Breast epithelium (tissue), 4 donors: Measurements from ENCODE around the gene BTF3. TPM values are rescaled to one million over a fixed set of nuclear protein-coding genes. Genes with fewer than 3 reads are reported as not detected.
A peak's percentile ranks its signal among the peaks of the same experiment; 100 is the strongest.
"Not testable (repeated sequence)": the region's sequence is repeated elsewhere in the genome, so short reads cannot be mapped to it uniquely, and the experiment has no call there.

Experiments used
- DNase-seq, 2 donors: peaks; one replicate each; pipeline ENCODE4 v3.0.0-alpha.2; 2019; ENCODE audit warnings: low spot score in 2 of 2
- H3K27ac ChIP-seq, 2 donors: fragments of 200-600 bp; sonication (generic) in 1 of 2; one replicate each; pipeline ENCODE4 v1.5.1; 2016 to 2019; ENCODE audit warnings: mild to moderate bottlenecking in 1 of 2
- H3K27me3 ChIP-seq, 2 donors: fragments of 200-600 bp; sonication (generic) in 1 of 2; one replicate each; pipeline versions ENCODE4 v1.5.1 to v1.6.0; 2017 to 2019; ENCODE audit warnings: control low read depth in 1 of 2, mild to moderate bottlenecking in 1 of 2
- H3K36me3 ChIP-seq: fragments of 200-600 bp; one replicate; pipeline ENCODE4 v1.5.1; 2019
- H3K4me1 ChIP-seq, 2 donors: fragments of 200-600 bp; sonication (generic); one replicate each; pipeline ENCODE4 v1.5.1; 2016 to 2019; ENCODE audit warnings: control low read depth in 1 of 2
- H3K4me3 ChIP-seq, 3 donors: fragments of 200-600 bp; sonication (generic); 1 replicate in 2 of 3; 2 replicates in 1 of 3; pipeline ENCODE4 v1.5.1; 2016 to 2019; ENCODE audit warnings: mild to moderate bottlenecking in 3 of 3, moderate library complexity in 2 of 3
- H3K9me3 ChIP-seq, 2 donors: fragments of 200-600 bp; sonication (generic) in 1 of 2; one replicate each; pipeline ENCODE4 v1.5.1; 2016 to 2019; ENCODE audit warnings: control low read depth in 1 of 2
- POLR2A ChIP-seq: fragments of 450-650 bp; IDR thresholded peaks from one replicate; pipeline ENCODE4 v1.6.1; 2016; ENCODE audit warnings: antibody characterized with exemption, mild to moderate bottlenecking, moderate library complexity
- POLR2AphosphoS5 ChIP-seq, 3 donors: sonication (generic); formaldehyde crosslinking; IDR thresholded peaks; one replicate each; pipeline ENCODE4 v1.6.1; 2017; ENCODE audit warnings: antibody characterized with exemption in 3 of 3
- intact Hi-C: fragments of 100-400 bp; cut with DNase I; formaldehyde crosslinking; loops from one replicate; pipeline ENCODE4 v1.15.1; 2023; ENCODE audit warnings: low total_unique reads
- total RNA-seq, 3 donors: library from RNA; depleted of rRNA; stranded (reverse); fragments of >200 nt; gene quantifications; one replicate each; pipeline ENCODE4 v1.1.0, GENCODE V29; 2016
- TF ChIP-seq, protein P1 (sequence below), 3 donors: fragments of 450-650 bp; IDR thresholded peaks; one replicate each; pipeline ENCODE4 v1.5.1; 2016 to 2017; ENCODE audit warnings: antibody characterized with exemption in 3 of 3, mild to moderate bottlenecking in 3 of 3, moderate library complexity in 3 of 3

BTF3 gene
- total RNA-seq, 3 donors from 2014 or later: 503 to 575 (median 519) TPM

DNA sequence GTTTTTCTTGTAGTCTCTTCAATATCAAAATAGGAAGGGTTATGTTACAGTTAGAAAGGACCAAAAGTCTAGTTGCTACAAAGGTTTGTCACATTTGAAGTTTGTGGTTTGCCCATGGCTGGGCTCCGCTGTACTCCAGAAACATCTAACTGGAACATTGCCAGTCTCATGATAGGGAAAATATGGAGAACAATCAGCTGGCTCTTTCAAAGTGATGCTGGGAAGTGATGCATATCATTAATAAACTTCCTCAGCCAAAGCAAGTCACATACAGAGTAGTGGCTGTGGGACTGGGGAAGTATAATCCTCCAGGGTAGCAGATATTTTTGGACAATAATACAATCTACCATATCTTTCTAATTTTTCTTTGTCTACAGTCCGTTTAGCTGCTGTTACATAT is 8.8 kb downstream of the BTF3 start:
- peak overlapping the region in 1 of 2 donors; percentile 71 for H3K27ac ChIP-seq
- H3K4me1 ChIP-seq: no peaks in the 10 kb centered on the region
- H3K36me3 ChIP-seq: no peaks in the 10 kb centered on the region
- H3K27me3 ChIP-seq: no peaks in the 10 kb centered on the region
- DNase-seq: no peak
- no peaks in the 10 kb centered on the region for H3K9me3 ChIP-seq
- no peak for TF ChIP-seq POLR2A
- no peak overlapping the region for H3K4me3 ChIP-seq
- intact Hi-C loops: no loop called here

DNA sequence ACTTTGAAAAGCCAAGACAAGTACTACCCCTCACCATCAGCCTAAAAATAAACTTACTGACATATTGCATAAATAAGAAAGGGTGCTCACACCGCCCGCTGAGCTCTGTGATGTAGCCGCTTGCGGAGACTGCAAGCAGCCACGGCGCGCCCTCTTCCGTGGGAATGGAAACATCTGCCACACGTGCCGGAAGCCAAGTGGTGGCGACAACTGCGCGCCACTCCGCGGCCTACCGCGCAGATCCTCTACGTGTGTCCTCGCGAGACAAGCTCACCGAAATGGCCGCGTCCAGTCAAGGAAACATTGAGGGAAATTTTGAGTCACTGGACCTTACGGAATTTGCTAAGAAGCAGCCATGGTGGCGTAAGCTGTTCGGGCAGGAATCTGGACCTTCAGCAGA is 10.3 kb downstream of the BTF3 start:
- H3K9me3 ChIP-seq, H3K4me1 ChIP-seq, intact Hi-C loops, H3K27me3 ChIP-seq, H3K27ac ChIP-seq, H3K36me3 ChIP-seq, H3K4me3 ChIP-seq, DNase-seq: not testable (repeated sequence)

DNA sequence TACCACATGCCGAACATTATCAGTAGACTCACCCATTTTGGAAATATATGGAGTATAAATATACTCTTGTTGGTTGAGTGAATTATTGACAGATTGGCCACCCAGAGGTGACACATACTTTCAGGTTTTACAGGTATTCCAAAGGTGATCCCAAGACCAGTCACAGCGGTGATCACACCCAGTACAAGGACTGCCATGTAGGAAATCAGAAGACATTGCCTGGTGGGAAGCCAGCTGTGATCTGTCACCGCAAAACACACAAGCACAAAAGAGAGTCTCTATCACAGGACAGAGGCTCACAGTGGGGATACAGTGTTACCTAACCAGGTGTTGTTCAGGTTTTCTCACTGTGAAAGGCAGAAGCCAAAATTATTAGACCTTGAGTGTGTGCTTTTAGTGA is 15.8 kb downstream of the BTF3 start:
- Histone ChIP-seq H3K27me3 (no peaks in the 10 kb centered on the region), H3K9me3 (no peaks in the 10 kb centered on the region), H3K27ac (peak overlapping the region; percentile 80 to 81), H3K4me1 (no peaks in the 10 kb centered on the region), H3K36me3 (no peaks in the 10 kb centered on the region), H3K4me3 (no peak overlapping the region)
- TF ChIP-seq, protein P1, sequence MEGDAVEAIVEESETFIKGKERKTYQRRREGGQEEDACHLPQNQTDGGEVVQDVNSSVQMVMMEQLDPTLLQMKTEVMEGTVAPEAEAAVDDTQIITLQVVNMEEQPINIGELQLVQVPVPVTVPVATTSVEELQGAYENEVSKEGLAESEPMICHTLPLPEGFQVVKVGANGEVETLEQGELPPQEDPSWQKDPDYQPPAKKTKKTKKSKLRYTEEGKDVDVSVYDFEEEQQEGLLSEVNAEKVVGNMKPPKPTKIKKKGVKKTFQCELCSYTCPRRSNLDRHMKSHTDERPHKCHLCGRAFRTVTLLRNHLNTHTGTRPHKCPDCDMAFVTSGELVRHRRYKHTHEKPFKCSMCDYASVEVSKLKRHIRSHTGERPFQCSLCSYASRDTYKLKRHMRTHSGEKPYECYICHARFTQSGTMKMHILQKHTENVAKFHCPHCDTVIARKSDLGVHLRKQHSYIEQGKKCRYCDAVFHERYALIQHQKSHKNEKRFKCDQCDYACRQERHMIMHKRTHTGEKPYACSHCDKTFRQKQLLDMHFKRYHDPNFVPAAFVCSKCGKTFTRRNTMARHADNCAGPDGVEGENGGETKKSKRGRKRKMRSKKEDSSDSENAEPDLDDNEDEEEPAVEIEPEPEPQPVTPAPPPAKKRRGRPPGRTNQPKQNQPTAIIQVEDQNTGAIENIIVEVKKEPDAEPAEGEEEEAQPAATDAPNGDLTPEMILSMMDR (IDR thresholded peaks at IDR 0.05): no peak
- TF ChIP-seq POLR2AphosphoS5 (IDR thresholded peaks at IDR 0.05): no peak
- no peak for TF ChIP-seq POLR2A
- DNase-seq: no peak
- intact Hi-C loops: no loop called here

DNA sequence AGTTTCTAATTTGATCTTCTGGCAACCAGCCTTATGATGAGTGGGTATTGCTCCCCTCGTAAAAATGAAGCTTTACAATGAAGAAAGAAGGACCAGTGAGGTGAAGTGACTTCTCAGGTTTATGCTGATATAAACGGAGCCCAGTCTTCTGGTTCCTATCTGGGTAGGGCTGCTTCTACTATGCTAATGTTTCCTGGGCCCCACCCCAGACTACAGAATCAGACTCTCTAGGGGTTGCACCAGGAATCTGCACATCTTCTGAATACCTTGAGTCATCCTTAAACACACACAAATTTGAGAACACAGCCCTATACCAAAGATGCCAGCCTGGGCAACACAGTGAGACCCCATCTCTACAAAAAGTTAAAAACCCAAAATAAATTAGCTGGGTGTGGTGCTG is 16.2 kb downstream of the BTF3 start:
- DNase-seq: no peak

DNA sequence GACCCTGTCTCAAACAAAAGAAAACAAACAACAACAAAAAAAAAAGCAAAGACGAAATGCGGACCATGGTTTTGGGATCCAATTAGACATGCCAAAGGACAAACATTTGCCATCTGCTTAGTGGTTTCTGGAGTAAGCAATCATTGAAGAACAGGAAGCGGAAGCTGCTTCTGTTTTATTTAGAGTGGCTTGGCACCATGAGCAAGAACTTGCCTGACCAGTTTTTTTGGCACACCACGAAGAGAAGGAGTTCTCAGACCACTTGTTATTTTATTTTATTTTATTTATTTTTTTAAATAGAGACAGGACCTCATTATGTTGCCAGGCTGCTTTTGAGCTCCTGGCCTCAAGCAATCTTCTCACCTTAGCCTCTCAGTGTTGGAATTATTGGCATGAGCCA is 17.0 kb downstream of the BTF3 start:
- Histone ChIP-seq H3K36me3 (no peaks in the 10 kb centered on the region), H3K27ac (peak overlapping the region; percentile 81 to 82), H3K4me3 (no peak overlapping the region), H3K9me3 (no peaks in the 10 kb centered on the region), H3K4me1 (no peaks in the 10 kb centered on the region), H3K27me3 (no peaks in the 10 kb centered on the region)
- intact Hi-C loops: no loop called here
- DNase-seq: peak in 1 of 2 donors; percentile 74
- TF ChIP-seq POLR2A (no peak), POLR2AphosphoS5 (IDR thresholded peaks at IDR 0.05) (peak in 1 of 3 donors; percentile 39)

More for the DNA sequence above, 16.2 kb downstream of the BTF3 start:
- Histone ChIP-seq H3K4me1 (no peaks in the 10 kb centered on the region), H3K36me3 (no peaks in the 10 kb centered on the region), H3K27ac (peak overlapping the region; percentile 80 to 81), H3K4me3 (no peak overlapping the region), H3K9me3 (no peaks in the 10 kb centered on the region), H3K27me3 (no peaks in the 10 kb centered on the region)
- intact Hi-C loops: no loop called here
- TF ChIP-seq POLR2A (no peak), POLR2AphosphoS5 (IDR thresholded peaks at IDR 0.05) (no peak)
- TF ChIP-seq, protein P1 (IDR thresholded peaks at IDR 0.05): no peak

DNA sequence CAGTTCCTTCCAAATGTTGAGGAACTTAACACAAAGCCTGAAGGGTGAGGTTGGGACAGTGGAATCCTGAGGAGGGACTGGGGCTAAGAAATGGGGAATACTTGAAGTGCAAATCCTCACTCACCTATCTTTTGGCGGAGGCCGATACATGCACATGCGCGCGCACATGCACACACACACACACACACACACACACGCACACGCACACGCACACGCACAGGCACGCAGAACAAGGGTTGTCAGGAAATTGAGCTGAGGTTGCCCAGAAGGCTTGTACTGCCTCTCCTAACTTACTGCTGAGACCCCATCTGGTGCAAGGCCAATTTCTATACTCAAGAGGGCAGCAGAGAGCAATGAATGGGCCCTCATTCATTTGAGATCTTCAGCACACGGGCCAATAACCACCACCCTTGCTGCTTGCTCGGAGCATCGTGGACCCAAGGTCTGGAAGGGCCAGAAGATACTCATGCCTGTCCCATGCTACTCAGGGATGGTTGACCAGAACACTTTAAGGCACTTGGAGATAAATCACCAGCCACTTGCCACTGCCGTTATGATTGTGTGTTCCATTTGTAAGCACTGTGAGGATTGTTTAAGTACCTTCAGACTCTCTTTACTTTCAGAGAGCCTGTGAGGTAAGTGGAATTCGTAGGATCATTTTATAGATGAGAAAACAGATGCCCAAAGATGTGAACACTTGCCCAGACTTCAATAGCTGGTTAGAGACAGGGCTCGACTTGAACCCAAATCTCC is 21.5 kb downstream of the BTF3 start:
- no peaks in the 10 kb centered on the region for H3K4me1 ChIP-seq
- H3K4me3 ChIP-seq: no peak overlapping the region
- H3K36me3 ChIP-seq: no peaks in the 10 kb centered on the region
- H3K9me3 ChIP-seq: no peaks in the 10 kb centered on the region
- no peaks in the 10 kb centered on the region for H3K27me3 ChIP-seq
- H3K27ac ChIP-seq: no peak overlapping the region
- no peak for TF ChIP-seq POLR2AphosphoS5 (IDR thresholded peaks at IDR 0.05)
- TF ChIP-seq, protein P1 (IDR thresholded peaks at IDR 0.05): peak in 2 of 3 donors; percentile 79 to 82
- no peak for TF ChIP-seq POLR2A
- intact Hi-C loops: no loop called here
- DNase-seq: peak in 1 of 2 donors; percentile 56
